Breast epithelium (tissue), 4 donors: ENCODE results near the gene RIMBP2. TPM values are rescaled to one million over a fixed set of nuclear protein-coding genes. Genes with fewer than 3 reads are reported as not detected.

Experiments
- DNase-seq, 2 donors: peaks; one replicate each; pipeline ENCODE4 v3.0.0-alpha.2; 2019; ENCODE audit warnings: low spot score in 2 of 2
- H3K27ac ChIP-seq, 2 donors: fragments of 200-600 bp; sonication (generic) in 1 of 2; one replicate each; pipeline ENCODE4 v1.5.1; 2016 to 2019; ENCODE audit warnings: mild to moderate bottlenecking in 1 of 2
- H3K27me3 ChIP-seq, 2 donors: fragments of 200-600 bp; sonication (generic) in 1 of 2; one replicate each; pipeline versions ENCODE4 v1.5.1 to v1.6.0; 2017 to 2019; ENCODE audit warnings: control low read depth in 1 of 2, mild to moderate bottlenecking in 1 of 2
- H3K36me3 ChIP-seq: fragments of 200-600 bp; one replicate; pipeline ENCODE4 v1.5.1; 2019
- H3K4me1 ChIP-seq, 2 donors: fragments of 200-600 bp; sonication (generic); one replicate each; pipeline ENCODE4 v1.5.1; 2016 to 2019; ENCODE audit warnings: control low read depth in 1 of 2
- H3K4me3 ChIP-seq, 3 donors: fragments of 200-600 bp; sonication (generic); 1 replicate in 2 of 3; 2 replicates in 1 of 3; pipeline ENCODE4 v1.5.1; 2016 to 2019; ENCODE audit warnings: mild to moderate bottlenecking in 3 of 3, moderate library complexity in 2 of 3
- H3K9me3 ChIP-seq, 2 donors: fragments of 200-600 bp; sonication (generic) in 1 of 2; one replicate each; pipeline ENCODE4 v1.5.1; 2016 to 2019; ENCODE audit warnings: control low read depth in 1 of 2
- CTCF ChIP-seq, 3 donors: fragments of 450-650 bp; IDR thresholded peaks; one replicate each; pipeline ENCODE4 v1.5.1; 2016 to 2017; ENCODE audit warnings: antibody characterized with exemption in 3 of 3, mild to moderate bottlenecking in 3 of 3, moderate library complexity in 3 of 3
- POLR2A ChIP-seq: fragments of 450-650 bp; IDR thresholded peaks from one replicate; pipeline ENCODE4 v1.6.1; 2016; ENCODE audit warnings: antibody characterized with exemption, mild to moderate bottlenecking, moderate library complexity
- POLR2AphosphoS5 ChIP-seq, 3 donors: sonication (generic); formaldehyde crosslinking; IDR thresholded peaks; one replicate each; pipeline ENCODE4 v1.6.1; 2017; ENCODE audit warnings: antibody characterized with exemption in 3 of 3
- intact Hi-C: fragments of 100-400 bp; cut with DNase I; formaldehyde crosslinking; loops from one replicate; pipeline ENCODE4 v1.15.1; 2023; ENCODE audit warnings: low total_unique reads
- total RNA-seq, 3 donors: library from RNA; depleted of rRNA; stranded (reverse); fragments of >200 nt; gene quantifications; one replicate each; pipeline ENCODE4 v1.1.0, GENCODE V29; 2016

Gene RIMBP2
- total RNA-seq, 3 donors from 2014 or later, result under 0.01 to 0.59 (median under 0.01) TPM

GRCh38 chr12:130704606-130705005 lies 11.5 kb downstream of the RIMBP2 start:
- H3K4me3 ChIP-seq, result no peak overlapping the region
- H3K9me3 ChIP-seq, result no peaks in the 10 kb centered on the region
- no peak for DNase-seq
- no peaks in the 10 kb centered on the region for H3K4me1 ChIP-seq
- intact Hi-C loops, result loop anchor here (5.0 kb wide), 1 partner anchor 1937 kb away; no protein-coding TSS in a partner anchor
- peaks cover 0 to 3% of the 10 kb centered on the region in 2 donors for H3K27me3 ChIP-seq
- TF ChIP-seq POLR2A, result no peak
- no peak for TF ChIP-seq POLR2AphosphoS5 (IDR thresholded peaks at IDR 0.05)
- no peak for TF ChIP-seq CTCF (IDR thresholded peaks at IDR 0.05)
- H3K27ac ChIP-seq, result no peak overlapping the region
- H3K36me3 ChIP-seq, result no peaks in the 10 kb centered on the region

GRCh38 chr12:130703733-130704375 lies 12.2 kb downstream of the RIMBP2 start:
- no peaks in the 10 kb centered on the region for H3K4me1 ChIP-seq
- TF ChIP-seq POLR2AphosphoS5 (IDR thresholded peaks at IDR 0.05) (no peak), POLR2A (no peak), CTCF (IDR thresholded peaks at IDR 0.05) (no peak)
- no peaks in the 10 kb centered on the region for H3K9me3 ChIP-seq
- peaks cover 0 to 3% of the 10 kb centered on the region in 2 donors for H3K27me3 ChIP-seq
- no peak overlapping the region for H3K27ac ChIP-seq
- no peak overlapping the region for H3K4me3 ChIP-seq
- intact Hi-C loops, result no loop called here
- H3K36me3 ChIP-seq, result no peaks in the 10 kb centered on the region
- no peak for DNase-seq

GRCh38 chr12:130702966-130703732 lies 12.9 kb downstream of the RIMBP2 start:
- TF ChIP-seq POLR2A (no peak), POLR2AphosphoS5 (IDR thresholded peaks at IDR 0.05) (no peak), CTCF (IDR thresholded peaks at IDR 0.05) (no peak)
- no peaks in the 10 kb centered on the region for H3K4me1 ChIP-seq
- no peaks in the 10 kb centered on the region for H3K9me3 ChIP-seq
- DNase-seq, result no peak
- no peaks in the 10 kb centered on the region for H3K36me3 ChIP-seq
- no peak overlapping the region for H3K4me3 ChIP-seq
- H3K27ac ChIP-seq, result no peak overlapping the region
- H3K27me3 ChIP-seq, result peaks cover 0 to 3% of the 10 kb centered on the region in 2 donors
- intact Hi-C loops, result no loop called here

- H3K9me3 ChIP-seq, result no peaks in the 10 kb centered on the region
- intact Hi-C loops, result no loop called here
Observed at GRCh38 chr12:130701402-130701744, 14.7 kb downstream of the RIMBP2 start.

More at GRCh38 chr12:130701402-130701744, 14.7 kb downstream of the RIMBP2 start:
- Histone ChIP-seq H3K27me3 (no peaks in the 10 kb centered on the region), H3K4me3 (no peak overlapping the region), H3K36me3 (no peaks in the 10 kb centered on the region), H3K27ac (no peak overlapping the region), H3K4me1 (no peaks in the 10 kb centered on the region)
- no peak for TF ChIP-seq CTCF (IDR thresholded peaks at IDR 0.05)
- TF ChIP-seq POLR2AphosphoS5 (IDR thresholded peaks at IDR 0.05), result no peak
- no peak for TF ChIP-seq POLR2A
- no peak for DNase-seq
